ENCODE results near the gene SLC25A3.

SLC25A3 gene

GRCh38 chr12:98635657-98636323 is 42.3 kb downstream of the SLC25A3 start:
- TF ChIP-seq SIN3A (IDR thresholded peaks at IDR 0.05; ENCODE audit: borderline replicate concordance, insufficient read depth, low read length) (no peak), POLR2AphosphoS5 (IDR thresholded peaks at IDR 0.05; ENCODE audit: low read depth, low read length) (no peak), FOXP2 (optimal IDR thresholded peaks at IDR 0.05; ENCODE audit: borderline replicate concordance, extremely low read depth, extremely low read length, insufficient read depth) (no peak), TAF1 (IDR thresholded peaks at IDR 0.05; ENCODE audit: borderline replicate concordance, insufficient read depth, low read length) (no peak), REST (IDR thresholded peaks at IDR 0.05; ENCODE audit: insufficient read depth in 1 of 2, low read depth in 2 of 2, low read length in 2 of 2) (no peak)

GRCh38 chr12:98637068-98637467 is 43.6 kb downstream of the SLC25A3 start:
- TF ChIP-seq TAF1 (IDR thresholded peaks at IDR 0.05; ENCODE audit: borderline replicate concordance, insufficient read depth, low read length) (no peak), POLR2AphosphoS5 (IDR thresholded peaks at IDR 0.05; ENCODE audit: low read depth, low read length) (no peak), SIN3A (IDR thresholded peaks at IDR 0.05; ENCODE audit: borderline replicate concordance, insufficient read depth, low read length) (no peak), FOXP2 (optimal IDR thresholded peaks at IDR 0.05; ENCODE audit: borderline replicate concordance, extremely low read depth, extremely low read length, insufficient read depth) (no peak), REST (IDR thresholded peaks at IDR 0.05; ENCODE audit: insufficient read depth in 1 of 2, low read depth in 2 of 2, low read length in 2 of 2) (no peak)

GRCh38 chr12:98638009-98638408 is 44.5 kb downstream of the SLC25A3 start:
- TF ChIP-seq SIN3A (IDR thresholded peaks at IDR 0.05; ENCODE audit: borderline replicate concordance, insufficient read depth, low read length) (no peak), FOXP2 (optimal IDR thresholded peaks at IDR 0.05; ENCODE audit: borderline replicate concordance, extremely low read depth, extremely low read length, insufficient read depth) (no peak), REST (IDR thresholded peaks at IDR 0.05; ENCODE audit: insufficient read depth in 1 of 2, low read depth in 2 of 2, low read length in 2 of 2) (no peak), POLR2AphosphoS5 (IDR thresholded peaks at IDR 0.05; ENCODE audit: low read depth, low read length) (no peak), TAF1 (IDR thresholded peaks at IDR 0.05; ENCODE audit: borderline replicate concordance, insufficient read depth, low read length) (no peak)

GRCh38 chr12:98639491-98639890 is 46.0 kb downstream of the SLC25A3 start:
- no peak for TF ChIP-seq SIN3A (IDR thresholded peaks at IDR 0.05; ENCODE audit: borderline replicate concordance, insufficient read depth, low read length)
- no peak for TF ChIP-seq POLR2AphosphoS5 (IDR thresholded peaks at IDR 0.05; ENCODE audit: low read depth, low read length)
- TF ChIP-seq TAF1 (IDR thresholded peaks at IDR 0.05; ENCODE audit: borderline replicate concordance, insufficient read depth, low read length), result no peak
- no peak for TF ChIP-seq REST (IDR thresholded peaks at IDR 0.05; ENCODE audit: insufficient read depth in 1 of 2, low read depth in 2 of 2, low read length in 2 of 2)
- no peak for TF ChIP-seq FOXP2 (optimal IDR thresholded peaks at IDR 0.05; ENCODE audit: borderline replicate concordance, extremely low read depth, extremely low read length, insufficient read depth)

- TF ChIP-seq SIN3A (IDR thresholded peaks at IDR 0.05; ENCODE audit: borderline replicate concordance, insufficient read depth, low read length) (no peak), FOXP2 (optimal IDR thresholded peaks at IDR 0.05; ENCODE audit: borderline replicate concordance, extremely low read depth, extremely low read length, insufficient read depth) (no peak), POLR2AphosphoS5 (IDR thresholded peaks at IDR 0.05; ENCODE audit: low read depth, low read length) (no peak), REST (IDR thresholded peaks at IDR 0.05; ENCODE audit: insufficient read depth in 1 of 2, low read depth in 2 of 2, low read length in 2 of 2) (no peak), TAF1 (IDR thresholded peaks at IDR 0.05; ENCODE audit: borderline replicate concordance, insufficient read depth, low read length) (no peak; the same call in 1 of the 2 replicates)
Measured at GRCh38 chr12:98644433-98644711, 50.9 kb downstream of the SLC25A3 start.
